Peyer's patch (tissue), 4 donors: Measurements from ENCODE around the gene AHRR. TPM values are rescaled to one million over a fixed set of nuclear protein-coding genes. Genes with fewer than 3 reads are reported as not detected.
"Not testable (repeated sequence)": the region's sequence is repeated elsewhere in the genome, so short reads cannot be mapped to it uniquely, and the experiment has no call there.

Source experiments
- DNase-seq, 3 donors: peaks; one replicate each; pipeline ENCODE4 v3.0.0-alpha.2; 2017 to 2019
- H3K27ac ChIP-seq, 4 donors: fragments of 200-600 bp; sonication (generic); one replicate each; pipeline ENCODE4 v1.5.1; 2016 to 2019
- H3K27me3 ChIP-seq, 2 donors: fragments of 200-600 bp; sonication (generic); one replicate each; pipeline ENCODE4 v1.5.1; 2019
- H3K36me3 ChIP-seq, 3 donors: fragments of 200-600 bp; sonication (generic); one replicate each; pipeline ENCODE4 v1.5.1; 2016 to 2019
- H3K4me1 ChIP-seq, 4 donors: fragments of 200-600 bp; sonication (generic); one replicate each; pipeline ENCODE4 v1.5.1; 2016 to 2019
- H3K4me3 ChIP-seq, 4 donors: fragments of 200-600 bp; sonication (generic); 1 replicate in 3 of 4; 2 replicates in 1 of 4; pipeline ENCODE4 v1.5.1; 2016 to 2019; ENCODE audit warnings: mild to moderate bottlenecking in 1 of 4
- H3K9me3 ChIP-seq, 4 donors: fragments of 200-600 bp; sonication (generic); one replicate each; pipeline ENCODE4 v1.5.1; 2016 to 2019; ENCODE audit warnings: mild to moderate bottlenecking in 1 of 4
- CTCF ChIP-seq, 6 experiments: fragments of 450-650 bp in 4 of 6; fragments of 200-600 bp in 2 of 6; sonication (generic) in 1 of 6; IDR thresholded peaks; one replicate each; pipeline ENCODE4 v1.5.1; 2017 to 2019; ENCODE audit warnings: antibody characterized with exemption in 6 of 6, mild to moderate bottlenecking in 3 of 6, moderate library complexity in 1 of 6
- POLR2A ChIP-seq, 2 donors: fragments of 450-650 bp; IDR thresholded peaks; one replicate each; pipeline ENCODE4 v1.5.1; 2017; ENCODE audit warnings: antibody characterized with exemption in 2 of 2, mild to moderate bottlenecking in 2 of 2, moderate library complexity in 2 of 2
- total RNA-seq, 4 donors: library from RNA; depleted of rRNA; stranded (reverse); fragments of >200 nt; gene quantifications; one replicate each; pipeline ENCODE4 v1.1.0, GENCODE V29; 2016

AHRR gene
- total RNA-seq, 4 donors from 2014 or later = 1.6 to 28.1 (median 2.4) TPM

- TF ChIP-seq POLR2A (IDR thresholded peaks at IDR 0.05) (no peak), CTCF (IDR thresholded peaks at IDR 0.05) (no peak)
- Histone ChIP-seq H3K4me3 (peak overlapping the region; percentile 83 to 98 (median 93)), H3K9me3 (no peaks in the 10 kb centered on the region), H3K36me3 (peaks cover 0 to 22% (median 0%) of the 10 kb centered on the region in 3 donors), H3K4me1 (peaks cover 0 to 43% (median 17%) of the 10 kb centered on the region in 4 donors), H3K27ac (peak overlapping the region; percentile 72 to 87 (median 76)), H3K27me3 (no peaks in the 10 kb centered on the region)
- peak in 2 of 3 donors; percentile 56 to 64 for DNase-seq
Observed at GRCh38 chr5:472076-472655, 150.7 kb downstream of the AHRR start.

GRCh38 chr5:472656-473550 is 151.4 kb downstream of the AHRR start:
- Histone ChIP-seq H3K27ac (peak overlapping the region; percentile 76 to 87 (median 84)), H3K9me3 (no peaks in the 10 kb centered on the region), H3K27me3 (no peaks in the 10 kb centered on the region), H3K4me1 (peaks cover 0 to 43% (median 17%) of the 10 kb centered on the region in 4 donors), H3K4me3 (peak overlapping the region; percentile 83 to 98 (median 93)), H3K36me3 (peaks cover 0 to 22% (median 0%) of the 10 kb centered on the region in 3 donors)
- TF ChIP-seq CTCF (IDR thresholded peaks at IDR 0.05) (no peak), POLR2A (IDR thresholded peaks at IDR 0.05) (peak; percentile 53 to 65)
- peak; percentile 82 to 93 (median 92) for DNase-seq

GRCh38 chr5:473551-474192 is 152.2 kb downstream of the AHRR start:
- peaks cover 0 to 43% (median 17%) of the 10 kb centered on the region in 4 donors for H3K4me1 ChIP-seq
- H3K9me3 ChIP-seq = no peaks in the 10 kb centered on the region
- H3K27me3 ChIP-seq = no peaks in the 10 kb centered on the region
- peak overlapping the region; percentile 83 to 98 (median 93) for H3K4me3 ChIP-seq
- H3K36me3 ChIP-seq = peaks cover 0 to 20% (median 0%) of the 10 kb centered on the region in 3 donors
- DNase-seq = peak; percentile 28 to 71 (median 62)
- peak overlapping the region; percentile 69 to 87 (median 84) for H3K27ac ChIP-seq
- TF ChIP-seq CTCF (IDR thresholded peaks at IDR 0.05) (no peak), POLR2A (IDR thresholded peaks at IDR 0.05) (no peak)

- Histone ChIP-seq H3K36me3 (peaks cover 0 to 13% (median 0%) of the 10 kb centered on the region in 3 donors), H3K4me1 (peaks cover 0 to 43% (median 17%) of the 10 kb centered on the region in 4 donors), H3K4me3 (peak overlapping the region; percentile 83 to 98 (median 93))
- peak in 1 of 3 donors; percentile 38 for DNase-seq
- H3K9me3 ChIP-seq, H3K27ac ChIP-seq, H3K27me3 ChIP-seq: not testable (repeated sequence)
Observed at GRCh38 chr5:474232-474839, 152.8 kb downstream of the AHRR start.

GRCh38 chr5:474840-475661 is 153.5 kb downstream of the AHRR start:
- DNase-seq = peak in 2 of 3 donors; percentile 47 to 56
- Histone ChIP-seq H3K9me3 (no peaks in the 10 kb centered on the region), H3K4me1 (peaks cover 0 to 43% (median 17%) of the 10 kb centered on the region in 4 donors), H3K27ac (no peak overlapping the region), H3K27me3 (no peaks in the 10 kb centered on the region), H3K4me3 (peak overlapping the region in 3 of 4 donors; percentile 9 to 83 (median 38)), H3K36me3 (peaks cover 0 to 12% (median 0%) of the 10 kb centered on the region in 3 donors)
- TF ChIP-seq POLR2A (IDR thresholded peaks at IDR 0.05) = no peak
- no peak for TF ChIP-seq CTCF (IDR thresholded peaks at IDR 0.05)
